Inflammatory macrophage (primary cell): ENCODE results near the gene ELMO2.
A peak's percentile ranks its signal among the peaks of the same experiment; 100 is the strongest.

ENCODE experiments used
- DNase-seq, 2 donors: peaks; one replicate each; pipeline ENCODE4 v3.0.0-alpha.2; 2020 to 2022

ELMO2 gene

GRCh38 chr20:46367967-46368901 lies 38.2 kb downstream of the ELMO2 start:
- no peak for DNase-seq

GRCh38 chr20:46367234-46367633 lies 39.2 kb downstream of the ELMO2 start:
- DNase-seq: no peak

GRCh38 chr20:46366826-46367225 lies 39.6 kb downstream of the ELMO2 start:
- no peak for DNase-seq

GRCh38 chr20:46365487-46366220 lies 40.8 kb downstream of the ELMO2 start:
- DNase-seq: no peak

- DNase-seq: no peak
Observed at GRCh38 chr20:46364670-46365486, 41.5 kb downstream of the ELMO2 start.

GRCh38 chr20:46363874-46364669 lies 42.3 kb downstream of the ELMO2 start:
- DNase-seq: peak; percentile 84 to 89

- peak; percentile 39 to 55 for DNase-seq
Observed at GRCh38 chr20:46362921-46363867, 43.2 kb downstream of the ELMO2 start.

- DNase-seq: no peak
Observed at GRCh38 chr20:46361811-46362210, 44.6 kb downstream of the ELMO2 start.

GRCh38 chr20:46361381-46361780 lies 45.0 kb downstream of the ELMO2 start:
- DNase-seq: peak in 1 of 2 donors; percentile 11

GRCh38 chr20:46359233-46359751 lies 47.1 kb downstream of the ELMO2 start:
- peak; percentile 24 to 29 for DNase-seq

- no peak for DNase-seq
Observed at GRCh38 chr20:46358346-46359058, 47.9 kb downstream of the ELMO2 start.

GRCh38 chr20:46357030-46357514 lies 49.3 kb downstream of the ELMO2 start:
- DNase-seq: peak in 1 of 2 donors; percentile 43

- DNase-seq: peak in 1 of 2 donors; percentile 43
Observed at GRCh38 chr20:46356195-46357029, 50.0 kb downstream of the ELMO2 start.

- no peak for DNase-seq
Observed at GRCh38 chr20:46355778-46356177, 50.6 kb downstream of the ELMO2 start.

GRCh38 chr20:46354920-46355654 lies 51.3 kb downstream of the ELMO2 start:
- DNase-seq: no peak

- no peak for DNase-seq
Observed at GRCh38 chr20:46354207-46354555, 52.2 kb downstream of the ELMO2 start.

GRCh38 chr20:46353500-46354206 lies 52.8 kb downstream of the ELMO2 start:
- DNase-seq: no peak
